ENCODE data around the gene KCTD17. TPM values are rescaled to one million over a fixed set of nuclear protein-coding genes. Genes with fewer than 3 reads are reported as not detected.

The KCTD17 gene
- total and polyA plus RNA-seq, 2 of the 13 experiments (the other 11 are each of a cell fraction or from before 2014, with no cell fraction given): 5.3 to 11.7 TPM

DNA sequence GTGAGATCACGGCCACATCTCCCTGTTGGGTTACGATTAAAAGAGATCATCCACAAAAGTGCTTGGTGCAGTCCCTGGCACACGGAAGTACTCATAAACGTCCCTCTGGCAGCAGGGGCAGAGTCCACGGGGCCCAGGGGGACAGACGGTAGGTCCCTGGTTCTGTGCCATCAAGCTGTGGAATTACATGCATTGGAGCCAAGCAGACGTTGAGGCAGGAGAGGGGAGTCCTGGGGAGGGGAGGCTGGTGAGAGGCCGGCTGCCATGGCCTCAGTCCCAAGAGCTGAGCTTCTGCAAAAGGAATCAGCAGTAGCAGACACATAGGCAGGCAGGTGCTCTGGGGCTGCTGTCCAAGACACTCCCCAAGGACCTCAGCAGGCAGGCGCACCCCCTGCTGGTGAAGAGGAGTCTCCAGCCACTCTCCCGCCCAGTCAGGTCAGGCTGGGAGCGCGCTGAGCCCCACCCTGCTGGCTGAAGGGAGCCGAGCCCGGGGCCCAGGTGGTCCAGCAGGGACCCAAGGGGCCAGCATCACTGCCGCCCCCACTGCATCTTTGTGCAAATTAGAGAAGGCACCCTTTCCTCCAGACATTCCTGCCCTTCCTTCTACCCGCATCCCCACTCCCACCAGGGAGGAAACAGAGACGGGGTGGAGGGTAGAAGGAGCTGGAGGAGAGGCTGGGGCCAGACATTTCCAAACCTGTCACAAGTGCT is 7.6 kb upstream of the KCTD17 start (continued):
- TF ChIP-seq MED1 (CRISPR knock-in tag; IDR thresholded peaks at IDR 0.05): 0 out of 2 replicates have a peak, but pooled peaks have one; percentile 70
- TF ChIP-seq KDM6A (CRISPR knock-in tag; IDR thresholded peaks at IDR 0.05; ENCODE audit: low read depth): peak; percentile 74; the same call in 1 of the 2 replicates
- 0 out of 2 replicates have a peak, but pooled peaks have one; percentile 39 for TF ChIP-seq SAP130 (CRISPR knock-in tag; IDR thresholded peaks at IDR 0.05; ENCODE audit: low read depth)
- no peak for TF ChIP-seq ZBTB8A (CRISPR knock-in tag; IDR thresholded peaks at IDR 0.05; ENCODE audit: borderline replicate concordance, low read depth)
- TF ChIP-seq NCOA1 (CRISPR knock-in tag; IDR thresholded peaks at IDR 0.05): no peak
- TF ChIP-seq, protein P1, sequence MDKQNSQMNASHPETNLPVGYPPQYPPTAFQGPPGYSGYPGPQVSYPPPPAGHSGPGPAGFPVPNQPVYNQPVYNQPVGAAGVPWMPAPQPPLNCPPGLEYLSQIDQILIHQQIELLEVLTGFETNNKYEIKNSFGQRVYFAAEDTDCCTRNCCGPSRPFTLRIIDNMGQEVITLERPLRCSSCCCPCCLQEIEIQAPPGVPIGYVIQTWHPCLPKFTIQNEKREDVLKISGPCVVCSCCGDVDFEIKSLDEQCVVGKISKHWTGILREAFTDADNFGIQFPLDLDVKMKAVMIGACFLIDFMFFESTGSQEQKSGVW (CRISPR knock-in tag; IDR thresholded peaks at IDR 0.05; ENCODE audit: borderline replicate concordance): no peak
- TF ChIP-seq, protein P2, sequence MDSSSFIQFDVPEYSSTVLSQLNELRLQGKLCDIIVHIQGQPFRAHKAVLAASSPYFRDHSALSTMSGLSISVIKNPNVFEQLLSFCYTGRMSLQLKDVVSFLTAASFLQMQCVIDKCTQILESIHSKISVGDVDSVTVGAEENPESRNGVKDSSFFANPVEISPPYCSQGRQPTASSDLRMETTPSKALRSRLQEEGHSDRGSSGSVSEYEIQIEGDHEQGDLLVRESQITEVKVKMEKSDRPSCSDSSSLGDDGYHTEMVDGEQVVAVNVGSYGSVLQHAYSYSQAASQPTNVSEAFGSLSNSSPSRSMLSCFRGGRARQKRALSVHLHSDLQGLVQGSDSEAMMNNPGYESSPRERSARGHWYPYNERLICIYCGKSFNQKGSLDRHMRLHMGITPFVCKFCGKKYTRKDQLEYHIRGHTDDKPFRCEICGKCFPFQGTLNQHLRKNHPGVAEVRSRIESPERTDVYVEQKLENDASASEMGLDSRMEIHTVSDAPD (CRISPR knock-in tag; IDR thresholded peaks at IDR 0.05): peak; percentile 67; the same call in 1 of the 2 replicates
- TF ChIP-seq ZMYM4 (CRISPR knock-in tag; IDR thresholded peaks at IDR 0.05): peak; percentile 22; the same call in 1 of the 2 replicates
- peak; percentile 60 for TF ChIP-seq ZEB1 (IDR thresholded peaks at IDR 0.05; ENCODE audit: insufficient replicate concordance, low read depth)
- no peak for TF ChIP-seq PHF8 (CRISPR knock-in tag; IDR thresholded peaks at IDR 0.05)
- TF ChIP-seq SOX5 (CRISPR knock-in tag; IDR thresholded peaks at IDR 0.05; ENCODE audit: borderline replicate concordance): 0 out of 2 replicates have a peak, but pooled peaks have one; percentile 19
- TF ChIP-seq ZNF879 (CRISPR knock-in tag; IDR thresholded peaks at IDR 0.05): no peak
- TF ChIP-seq HDAC6 (IDR thresholded peaks at IDR 0.05; ENCODE audit: low read depth, low read length): no peak
- no peak for TF ChIP-seq GPN1 (CRISPR knock-in tag; IDR thresholded peaks at IDR 0.05; ENCODE audit: borderline replicate concordance)
- TF ChIP-seq HNRNPK (IDR thresholded peaks at IDR 0.05; ENCODE audit: low read depth, low read length, poor library complexity, severe bottlenecking): no peak
- TF ChIP-seq, protein P3, sequence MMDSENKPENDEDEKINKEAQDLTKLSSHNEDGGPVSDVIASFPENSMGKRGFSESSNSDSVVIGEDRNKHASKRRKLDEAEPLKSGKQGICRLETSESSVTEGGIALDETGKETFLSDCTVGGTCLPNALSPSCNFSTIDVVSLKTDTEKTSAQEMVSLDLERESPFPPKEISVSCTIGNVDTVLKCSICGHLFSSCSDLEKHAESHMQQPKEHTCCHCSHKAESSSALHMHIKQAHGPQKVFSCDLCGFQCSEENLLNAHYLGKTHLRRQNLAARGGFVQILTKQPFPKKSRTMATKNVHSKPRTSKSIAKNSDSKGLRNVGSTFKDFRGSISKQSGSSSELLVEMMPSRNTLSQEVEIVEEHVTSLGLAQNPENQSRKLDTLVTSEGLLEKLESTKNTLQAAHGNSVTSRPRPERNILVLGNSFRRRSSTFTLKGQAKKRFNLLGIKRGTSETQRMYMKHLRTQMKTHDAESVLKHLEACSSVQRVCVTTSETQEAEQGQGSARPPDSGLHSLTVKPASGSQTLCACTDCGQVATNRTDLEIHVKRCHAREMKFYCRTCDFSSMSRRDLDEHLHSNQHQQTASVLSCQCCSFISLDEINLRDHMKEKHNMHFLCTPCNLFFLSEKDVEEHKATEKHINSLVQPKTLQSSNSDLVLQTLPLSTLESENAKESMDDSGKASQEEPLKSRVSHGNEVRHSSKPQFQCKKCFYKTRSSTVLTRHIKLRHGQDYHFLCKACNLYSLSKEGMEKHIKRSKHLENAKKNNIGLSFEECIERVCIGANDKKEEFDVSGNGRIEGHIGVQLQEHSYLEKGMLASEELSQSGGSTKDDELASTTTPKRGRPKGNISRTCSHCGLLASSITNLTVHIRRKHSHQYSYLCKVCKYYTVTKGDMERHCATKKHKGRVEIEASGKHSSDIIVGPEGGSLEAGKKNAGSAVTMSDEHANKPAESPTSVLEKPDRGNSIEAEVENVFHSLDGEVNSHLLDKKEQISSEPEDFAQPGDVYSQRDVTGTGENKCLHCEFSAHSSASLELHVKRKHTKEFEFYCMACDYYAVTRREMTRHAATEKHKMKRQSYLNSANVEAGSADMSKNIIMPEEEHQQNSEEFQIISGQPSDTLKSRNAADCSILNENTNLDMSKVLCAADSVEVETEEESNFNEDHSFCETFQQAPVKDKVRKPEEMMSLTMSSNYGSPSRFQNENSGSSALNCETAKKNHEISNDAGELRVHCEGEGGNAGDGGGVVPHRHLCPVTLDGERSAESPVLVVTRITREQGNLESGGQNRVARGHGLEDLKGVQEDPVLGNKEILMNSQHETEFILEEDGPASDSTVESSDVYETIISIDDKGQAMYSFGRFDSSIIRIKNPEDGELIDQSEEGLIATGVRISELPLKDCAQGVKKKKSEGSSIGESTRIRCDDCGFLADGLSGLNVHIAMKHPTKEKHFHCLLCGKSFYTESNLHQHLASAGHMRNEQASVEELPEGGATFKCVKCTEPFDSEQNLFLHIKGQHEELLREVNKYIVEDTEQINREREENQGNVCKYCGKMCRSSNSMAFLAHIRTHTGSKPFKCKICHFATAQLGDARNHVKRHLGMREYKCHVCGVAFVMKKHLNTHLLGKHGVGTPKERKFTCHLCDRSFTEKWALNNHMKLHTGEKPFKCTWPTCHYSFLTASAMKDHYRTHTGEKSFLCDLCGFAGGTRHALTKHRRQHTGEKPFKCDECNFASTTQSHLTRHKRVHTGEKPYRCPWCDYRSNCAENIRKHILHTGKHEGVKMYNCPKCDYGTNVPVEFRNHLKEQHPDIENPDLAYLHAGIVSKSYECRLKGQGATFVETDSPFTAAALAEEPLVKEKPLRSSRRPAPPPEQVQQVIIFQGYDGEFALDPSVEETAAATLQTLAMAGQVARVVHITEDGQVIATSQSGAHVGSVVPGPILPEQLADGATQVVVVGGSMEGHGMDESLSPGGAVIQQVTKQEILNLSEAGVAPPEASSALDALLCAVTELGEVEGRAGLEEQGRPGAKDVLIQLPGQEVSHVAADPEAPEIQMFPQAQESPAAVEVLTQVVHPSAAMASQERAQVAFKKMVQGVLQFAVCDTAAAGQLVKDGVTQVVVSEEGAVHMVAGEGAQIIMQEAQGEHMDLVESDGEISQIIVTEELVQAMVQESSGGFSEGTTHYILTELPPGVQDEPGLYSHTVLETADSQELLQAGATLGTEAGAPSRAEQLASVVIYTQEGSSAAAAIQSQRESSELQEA (CRISPR knock-in tag; IDR thresholded peaks at IDR 0.05; ENCODE audit: not compliant biosample characterization): no peak
- TF ChIP-seq SMC3 (IDR thresholded peaks at IDR 0.05; ENCODE audit: low read length): peak; percentile 36; the same call in 1 of the 2 replicates
- TF ChIP-seq, protein P4, sequence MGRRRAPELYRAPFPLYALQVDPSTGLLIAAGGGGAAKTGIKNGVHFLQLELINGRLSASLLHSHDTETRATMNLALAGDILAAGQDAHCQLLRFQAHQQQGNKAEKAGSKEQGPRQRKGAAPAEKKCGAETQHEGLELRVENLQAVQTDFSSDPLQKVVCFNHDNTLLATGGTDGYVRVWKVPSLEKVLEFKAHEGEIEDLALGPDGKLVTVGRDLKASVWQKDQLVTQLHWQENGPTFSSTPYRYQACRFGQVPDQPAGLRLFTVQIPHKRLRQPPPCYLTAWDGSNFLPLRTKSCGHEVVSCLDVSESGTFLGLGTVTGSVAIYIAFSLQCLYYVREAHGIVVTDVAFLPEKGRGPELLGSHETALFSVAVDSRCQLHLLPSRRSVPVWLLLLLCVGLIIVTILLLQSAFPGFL (CRISPR knock-in tag; IDR thresholded peaks at IDR 0.05): no peak
